ENCODE data around the gene MLF2. TPM values are rescaled to one million over a fixed set of nuclear protein-coding genes. Genes with fewer than 3 reads are reported as not detected.

Gene MLF2
- total and polyA plus RNA-seq, 9 of the 15 experiments (the other 6 are each of a cell fraction or from before 2014, with no cell fraction given): 11.4 to 190 (median 139) TPM

DNA sequence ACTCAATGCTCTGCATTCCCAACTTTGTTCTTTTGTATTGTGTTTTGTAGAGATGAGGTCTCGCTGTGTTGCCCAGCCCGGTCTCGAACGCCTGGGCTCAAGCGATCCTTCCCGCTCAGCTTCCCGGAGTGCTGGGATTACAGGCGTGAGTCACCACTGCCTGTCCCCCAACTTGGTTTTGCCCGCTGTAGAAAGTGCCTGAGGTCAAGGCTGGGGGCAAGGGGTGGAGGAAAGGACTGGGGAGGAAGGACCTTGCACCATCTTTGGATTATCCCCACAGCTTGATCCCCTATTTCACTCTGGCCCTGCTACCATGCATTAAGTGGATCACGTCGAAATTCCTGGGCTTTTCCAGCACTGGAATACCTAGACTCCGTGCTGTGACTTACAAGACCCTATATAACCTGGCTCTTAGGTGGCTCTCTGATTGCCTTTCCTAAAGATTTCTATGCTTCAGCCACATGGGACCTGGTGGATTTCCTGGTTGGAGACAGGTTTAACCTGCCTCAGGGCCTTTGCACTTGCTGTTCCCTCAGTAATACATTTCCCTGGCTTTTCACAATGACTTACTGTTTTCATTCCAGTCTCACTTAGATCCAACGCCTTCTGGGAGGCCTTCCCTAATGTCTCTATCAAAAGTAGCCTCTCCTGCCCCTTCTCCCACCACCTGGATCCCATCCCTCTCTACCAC is 51.7 kb downstream of the MLF2 start:
- Histone ChIP-seq H3K4me2 (ENCODE audit: insufficient read depth, low read length) (0 out of 2 replicates have a peak overlapping the region, but pooled peaks have one; percentile 10), H3K4me3 (no peak overlapping the region), H4K20me1 (replicated peaks; ENCODE audit: control insufficient read depth, insufficient read depth, low read length) (no peaks in the 10 kb centered on the region), H3K36me3 (ENCODE audit: control insufficient read depth, insufficient read depth, low read length) (no peaks in the 10 kb centered on the region), H3K27me3 (ENCODE audit: control insufficient read depth in 2 of 2, insufficient read depth in 2 of 2, low read length in 2 of 2) (peaks cover 11 to 27% of the 10 kb centered on the region in 2 experiments; a peak in 4 of 5 replicates), H3K9me3 (replicated peaks; ENCODE audit: control insufficient read depth, insufficient read depth, low read depth, low read length) (no peaks in the 10 kb centered on the region), H3K9ac (ENCODE audit: insufficient read depth in 1 of 2, low read depth in 2 of 2, low read length in 2 of 2) (no peak overlapping the region), H3K27ac (ENCODE audit: extremely low read depth, low read depth, low read length) (no peak overlapping the region), H3K4me1 (replicated peaks in 1 of 2; ENCODE audit: control insufficient read depth in 2 of 2, insufficient read depth in 2 of 2, low read length in 2 of 2) (peaks cover 5 to 21% of the 10 kb centered on the region in 2 experiments; a peak in 4 of 5 replicates), H3K79me2 (ENCODE audit: control insufficient read depth, insufficient read depth, low read length) (no peaks in the 10 kb centered on the region), H3K9me1 (ENCODE audit: control insufficient read depth, insufficient read depth, low read length) (no peaks in the 10 kb centered on the region), H2AFZ (ENCODE audit: low read depth, low read length) (no peak overlapping the region)
- intact Hi-C loops (cut with micrococcal nuclease) (no loop called here), in situ Hi-C loops (cut with MboI) (no loop called here)
- TF ChIP-seq ATF3 (IDR thresholded peaks at IDR 0.05) (0 out of 2 replicates have a peak, but pooled peaks have one; percentile 17), ATF3 (CRISPR knock-in tag; conservative IDR thresholded peaks at IDR 0.05) (no peak), MAX (CRISPR knock-in tag; IDR thresholded peaks at IDR 0.05) (no peak), RBM25 (IDR thresholded peaks at IDR 0.05; ENCODE audit: low read depth, low read length, severe bottlenecking) (peak; percentile 86), KDM1A (IDR thresholded peaks at IDR 0.05) (peak; percentile 21 to 40; a peak in 1 of 4 replicates)
- 18% methylated on average over 11 of the region's 13 CpGs for WGBS (ENCODE audit: insufficient coverage, low coverage, missing lambda C conversion rate)
- ATAC-seq (no peak), FAIRE-seq (peak; percentile 15), DNase-seq (ENCODE audit: extremely low read depth in 1 of 4, low spot score in 3 of 4) (no peak)
- POLR2A ChIA-PET: interaction anchor here (0.8 kb wide), 1 partner anchor 12 kb away, joined by 3 read pairs; the partner anchor contains the start of gene ZNF384
- CTCF ChIA-PET (ENCODE audit: low intra/inter-chr PET ratio): no interaction called here
- no TSS peak for BruUV-seq (replicated peaks)

All from K562 (cell line).